PC-9 (cell line): ENCODE results near the gene RHD.

Experiments
- CTCF ChIP-seq: fragments of 200-600 bp; sonication (generic); conservative IDR thresholded peaks from 2 replicates; pipeline ENCODE4 v1.6.1; 2017; ENCODE audit warnings: mixed run types, antibody characterized with exemption, mild to moderate bottlenecking, moderate library complexity
- EZH2 ChIP-seq: fragments of 200-600 bp; sonication (generic); IDR thresholded peaks from 2 replicates; pipeline ENCODE4 v1.8.0; 2017; ENCODE audit warnings: antibody characterized with exemption, low read depth

GRCh38 chr1:25253911-25254310 is 18.4 kb upstream of the RHD start:
- TF ChIP-seq CTCF (no peak), EZH2 (no peak)
